Activated CD8-positive, alpha-beta memory T cell treated with anti-CD3 and anti-CD28 coated beads for 4 hours (primary cell): Measurements from ENCODE around the gene B4GALT3.

Experiments used
- DNase-seq, 2 donors: peaks; one replicate each; pipeline ENCODE4 v3.0.0-alpha.2; 2020; ENCODE audit warnings: low read depth in 2 of 2

B4GALT3 gene

DNA sequence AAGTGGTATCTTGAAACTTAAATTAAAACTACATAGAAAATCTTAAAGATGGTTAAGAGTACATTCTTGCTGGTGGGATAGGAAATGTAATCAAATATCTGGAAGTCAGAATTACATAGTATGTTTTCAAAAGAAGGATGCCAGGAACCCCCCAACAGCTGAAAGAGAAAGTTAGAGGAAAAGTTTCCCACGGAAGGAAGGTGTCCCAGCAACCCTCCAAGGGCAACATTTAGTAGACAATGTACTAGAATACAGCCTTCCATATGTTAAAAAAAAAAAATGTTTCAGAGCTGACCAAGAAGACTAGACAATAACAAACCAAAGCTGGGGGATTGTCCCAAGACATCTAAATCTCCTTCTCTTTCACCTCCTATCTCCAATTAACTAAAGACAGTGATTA is 47.0 kb downstream of the B4GALT3 start:
- DNase-seq, result no peak

DNA sequence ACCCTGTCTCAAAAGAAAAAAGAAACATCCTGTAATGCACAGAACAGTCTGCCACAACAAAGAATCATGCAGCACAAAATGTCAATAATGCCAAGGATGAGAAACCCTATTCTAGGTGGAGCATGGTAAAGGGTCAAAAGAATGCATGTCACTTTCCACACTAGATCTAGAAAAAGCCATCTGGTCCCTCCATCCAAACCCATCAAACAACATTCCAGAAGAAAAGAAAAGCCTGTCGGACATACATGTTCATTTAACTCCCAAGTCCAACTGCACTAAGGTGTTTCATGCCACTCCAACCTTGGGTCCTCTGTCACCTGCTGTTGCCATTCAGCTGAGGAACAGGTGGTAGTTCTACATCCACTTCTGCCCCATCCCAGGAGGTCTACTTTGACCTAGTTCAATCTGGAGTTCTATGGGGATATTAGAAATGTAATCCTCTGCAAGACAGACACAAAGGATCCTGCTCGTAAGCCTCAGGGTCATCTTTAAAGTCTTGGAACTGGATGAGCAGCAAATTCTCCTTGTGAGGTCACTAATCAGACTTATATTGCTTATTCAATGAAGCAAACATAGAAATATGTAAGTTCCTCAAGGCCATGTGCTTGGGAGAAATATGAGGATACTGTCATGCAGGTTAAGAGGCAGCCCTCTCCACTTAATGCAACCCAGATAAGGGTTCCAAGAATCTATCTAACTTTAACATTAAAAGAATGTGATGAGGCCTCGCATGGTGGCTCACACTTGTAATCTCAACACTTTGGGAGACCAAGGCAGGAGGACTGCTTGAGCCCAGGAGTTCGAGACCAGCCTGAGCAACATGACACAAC is 48.5 kb downstream of the B4GALT3 start:
- DNase-seq, result no peak

DNA sequence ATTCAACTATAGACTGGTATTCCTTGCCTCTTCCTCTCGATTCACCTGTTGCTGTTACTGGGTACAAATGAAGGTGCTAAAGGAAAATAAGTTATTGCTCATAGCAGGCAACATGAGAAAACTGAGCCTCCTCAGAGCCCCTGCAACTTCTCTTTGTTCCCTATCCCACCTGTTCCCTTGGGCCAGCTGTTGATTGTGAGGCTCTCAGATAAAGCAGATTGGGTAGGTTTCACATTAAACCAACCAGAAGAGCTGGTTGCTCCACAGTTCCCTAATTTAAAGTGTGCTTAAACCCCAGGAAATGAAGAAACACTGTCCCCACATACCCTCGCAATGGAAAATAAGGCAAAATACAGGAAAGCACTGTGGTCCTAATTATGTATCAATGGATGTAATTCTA is 49.7 kb downstream of the B4GALT3 start:
- no peak for DNase-seq

DNA sequence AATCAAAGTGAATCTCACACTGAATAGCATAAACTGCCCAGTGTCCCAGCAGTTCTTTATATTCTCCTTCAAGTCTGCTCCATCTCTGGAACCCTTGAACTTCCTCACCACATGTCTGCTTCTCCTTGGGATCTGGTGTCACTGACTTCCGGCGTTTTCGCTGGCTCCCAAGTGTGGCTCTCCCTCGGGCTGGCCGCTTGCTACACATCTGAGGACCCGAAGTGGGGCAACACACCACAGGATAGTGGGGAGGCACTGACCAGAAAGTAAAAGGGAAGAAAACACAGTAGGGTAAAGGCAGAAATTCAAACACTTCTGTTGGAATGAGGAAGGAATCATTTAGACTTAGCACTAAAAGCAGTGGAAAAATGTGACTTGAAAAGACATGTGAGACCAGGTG is 54.3 kb downstream of the B4GALT3 start:
- DNase-seq, result no peak

DNA sequence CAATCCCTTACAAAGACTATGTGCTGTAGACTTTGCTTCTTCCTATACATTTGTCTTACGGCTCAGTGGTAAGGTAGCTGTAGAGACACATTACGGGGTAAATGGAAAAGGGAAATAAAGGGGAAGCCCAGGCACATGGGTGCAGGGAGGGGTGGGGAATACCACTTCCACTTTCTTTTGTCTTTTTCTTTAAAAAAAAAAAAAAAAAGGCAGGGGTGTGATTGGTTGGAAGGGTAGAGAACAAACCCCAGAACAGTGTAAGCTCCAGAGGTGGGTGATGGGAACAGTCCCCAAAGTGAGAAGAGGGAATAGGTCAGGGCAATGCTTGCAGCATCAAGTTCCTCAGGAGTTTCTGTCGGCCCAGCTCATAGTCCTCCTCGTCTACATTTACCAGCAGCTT is 55.5 kb downstream of the B4GALT3 start:
- no peak for DNase-seq
